Liver (tissue), 9 donors: ENCODE data around the gene SCO2. TPM values are rescaled to one million over a fixed set of nuclear protein-coding genes. Genes with fewer than 3 reads are reported as not detected.

Experiments used
- DNase-seq: peaks from one replicate; pipeline ENCODE4 v3.0.0-alpha.2; 2017; ENCODE audit warnings: low spot score
- H3K27ac ChIP-seq, 2 donors: one replicate each; pipeline ENCODE4 v1.7.0; 2013; ENCODE audit warnings: inconsistent platforms in 2 of 2, low read length in 2 of 2, control low read depth in 1 of 2, low read depth in 1 of 2, mild to moderate bottlenecking in 1 of 2
- H3K27me3 ChIP-seq, 4 donors: one replicate each; pipeline versions ENCODE4 v1.6.1 to v1.7.0; 2013; ENCODE audit warnings: low read length in 3 of 4, inconsistent platforms in 1 of 4, mild to moderate bottlenecking in 1 of 4, moderate library complexity in 1 of 4; ENCODE audit not compliant: control insufficient read depth in 4 of 4, insufficient read depth in 4 of 4
- H3K36me3 ChIP-seq, 4 donors: one replicate each; pipeline versions ENCODE4 v1.6.1 to v1.7.0; 2013; ENCODE audit warnings: low read length in 3 of 4, mild to moderate bottlenecking in 3 of 4, low read depth in 1 of 4, moderate library complexity in 1 of 4; ENCODE audit not compliant: control insufficient read depth in 4 of 4, insufficient read depth in 3 of 4
- H3K4me1 ChIP-seq, 4 donors: one replicate each; pipeline versions ENCODE4 v1.6.1 to v1.7.0; 2013; ENCODE audit warnings: low read length in 3 of 4, mild to moderate bottlenecking in 3 of 4, moderate library complexity in 1 of 4; ENCODE audit not compliant: control insufficient read depth in 4 of 4, insufficient read depth in 4 of 4
- H3K4me3 ChIP-seq, 3 donors: one replicate each; pipeline versions ENCODE4 v1.6.1 to v1.7.0; 2013; ENCODE audit warnings: low read length in 3 of 3, control low read depth in 1 of 3, low read depth in 1 of 3, mild to moderate bottlenecking in 1 of 3
- H3K9ac ChIP-seq, 2 donors: one replicate each; pipeline ENCODE4 v1.7.0; 2013; ENCODE audit warnings: low read length in 2 of 2, mild to moderate bottlenecking in 2 of 2, moderate library complexity in 2 of 2, control low read depth in 1 of 2, low read depth in 1 of 2
- H3K9me3 ChIP-seq, 4 donors: one replicate each; pipeline versions ENCODE4 v1.6.1 to v1.7.0; 2013; ENCODE audit warnings: low read length in 3 of 4; ENCODE audit not compliant: control insufficient read depth in 4 of 4
- CTCF ChIP-seq: fragments of 150-350 bp; IDR thresholded peaks from 2 replicates; pipeline ENCODE4 v1.5.1; 2017; ENCODE audit warnings: improper control_type of control experiment, low read depth, low read length; ENCODE audit not compliant: missing input control
- EGR1 ChIP-seq, 2 donors: IDR thresholded peaks; 2 replicates each; pipeline ENCODE4 v1.6.1; 2016 to 2018; ENCODE audit warnings: antibody characterized with exemption in 2 of 2, low read depth in 2 of 2
- FOXA1 ChIP-seq: IDR thresholded peaks from 2 replicates; pipeline ENCODE4 v1.6.1; 2016; ENCODE audit warnings: antibody characterized with exemption
- FOXA2 ChIP-seq: IDR thresholded peaks from 2 replicates; pipeline ENCODE4 v1.6.1; 2016; ENCODE audit warnings: antibody characterized with exemption
- GABPA ChIP-seq, 2 donors: IDR thresholded peaks in 1 of 2; conservative IDR thresholded peaks in 1 of 2; 2 replicates each; pipeline ENCODE4 v1.6.1; 2016; ENCODE audit warnings: antibody characterized with exemption in 2 of 2, mild to moderate bottlenecking in 1 of 2, moderate library complexity in 1 of 2
- HNF4A ChIP-seq, 2 donors: conservative IDR thresholded peaks; 2 replicates each; pipeline ENCODE4 v1.6.1; 2016; ENCODE audit warnings: antibody characterized with exemption in 2 of 2, mild to moderate bottlenecking in 2 of 2
- HNF4G ChIP-seq: IDR thresholded peaks from 2 replicates; pipeline ENCODE4 v1.6.1; 2016; ENCODE audit warnings: antibody characterized with exemption
- JUND ChIP-seq, 2 donors: IDR thresholded peaks; 2 replicates each; pipeline ENCODE4 v1.6.1; 2016; ENCODE audit warnings: antibody characterized with exemption in 2 of 2
- NR2F2 ChIP-seq: IDR thresholded peaks from 2 replicates; pipeline ENCODE4 v1.6.1; 2016; ENCODE audit warnings: antibody characterized with exemption
- RAD21 ChIP-seq, 2 donors: IDR thresholded peaks; 2 replicates each; pipeline ENCODE4 v1.6.1; 2016; ENCODE audit warnings: antibody characterized with exemption in 2 of 2, mild to moderate bottlenecking in 2 of 2
- REST ChIP-seq: IDR thresholded peaks from 2 replicates; pipeline ENCODE4 v1.6.1; 2016; ENCODE audit warnings: antibody characterized with exemption, mild to moderate bottlenecking
- RXRA ChIP-seq, 2 donors: IDR thresholded peaks; 2 replicates each; pipeline ENCODE4 v1.6.1; 2017 to 2018; ENCODE audit warnings: antibody characterized with exemption in 2 of 2, mild to moderate bottlenecking in 1 of 2
- SP1 ChIP-seq: IDR thresholded peaks from 2 replicates; pipeline ENCODE4 v1.6.1; 2018; ENCODE audit warnings: antibody characterized with exemption, mild to moderate bottlenecking
- TAF1 ChIP-seq: conservative IDR thresholded peaks from 2 replicates; pipeline ENCODE4 v1.6.1; 2016; ENCODE audit warnings: antibody characterized with exemption, mild to moderate bottlenecking
- YY1 ChIP-seq: IDR thresholded peaks from 2 replicates; pipeline ENCODE4 v1.6.1; 2016; ENCODE audit warnings: antibody characterized with exemption, mild to moderate bottlenecking
- ZBTB33 ChIP-seq: IDR thresholded peaks from 2 replicates; pipeline ENCODE4 v1.6.1; 2016; ENCODE audit warnings: antibody characterized with exemption
- WGBS: extraction: QIAGEN DNeasy Blood & Tissue Kit; methylation state at CpG from one replicate; pipeline ENCODE4 v1.1.7; 2013; 5-methylcytosine and 5-hydroxymethylcytosine counted together
- polyA plus RNA-seq, 2 donors: library from polyadenylated mRNA; stranded (reverse) in 1 of 2; unstranded in 1 of 2; fragments of 200-250 nt in 1 of 2; fragments of >200 nt in 1 of 2; fragmentation: Nextera tagmentation in 1 of 2; extraction: Ambion mirVana in 1 of 2; gene quantifications; one replicate each; pipeline versions ENCODE4 v1.2.1 to v1.2.3, GENCODE V29; 2013 to 2015
- total RNA-seq, 2 donors: library from RNA; depleted of rRNA; stranded (reverse); fragments of >200 nt; gene quantifications; one replicate each; pipeline ENCODE4 v1.2.3, GENCODE V29; 2014
- TF ChIP-seq, protein P1 (sequence below): IDR thresholded peaks from 2 replicates; pipeline ENCODE4 v1.6.1; 2016; ENCODE audit warnings: antibody characterized with exemption
- TF ChIP-seq, protein P2 (sequence below): IDR thresholded peaks from 2 replicates; pipeline ENCODE4 v1.6.1; 2016; ENCODE audit warnings: antibody characterized with exemption
- donor health status: healthy.
- donor health status: healthy.
- donor health status: healthy.
- donor health status: healthy.
- donor health status: healthy.

SCO2 gene
- total and polyA plus RNA-seq, 4 donors, result 1.4 to 2.9 (median 1.8) TPM

- no peak for TF ChIP-seq ZBTB33
- no peak for TF ChIP-seq JUND (IDR thresholded peaks at IDR 0.05)
- TF ChIP-seq CTCF, result no peak
Measured at GRCh38 chr22:50530580-50530876, 5.1 kb upstream of the SCO2 start (continued).

GRCh38 chr22:50529897-50530579 lies 4.6 kb upstream of the SCO2 start, which contains the start of gene TYMP:
TSS of gene TYMP (minus strand) at chr22:50530012. CDS start at chr22:50529709, 303 bp downstream.
- Histone ChIP-seq H3K4me1 (peaks cover 4 to 45% (median 24%) of the 10 kb centered on the region in 4 donors), H3K9ac (peak within 1 kb of the TSS; percentile 71 to 76), H3K9me3 (no peaks in the 10 kb centered on the region), H3K4me3 (peak within 1 kb of the TSS; percentile 62 to 93 (median 90)), H3K27me3 (no peaks in the 10 kb centered on the region), H3K27ac (peak within 1 kb of the TSS; percentile 92 to 98), H3K36me3 (no peaks in the 10 kb centered on the region)
- TF ChIP-seq FOXA1 (no peak), CTCF (no peak), ZBTB33 (no peak), JUND (IDR thresholded peaks at IDR 0.05) (no peak), REST (no peak), NR2F2 (no peak), SP1 (no peak), RXRA (IDR thresholded peaks at IDR 0.05) (peak in 1 of 2 donors; percentile 50), EGR1 (IDR thresholded peaks at IDR 0.05; ENCODE audit: low read depth in 2 of 2) (peak in 1 of 2 donors; percentile 3), HNF4G (no peak), RAD21 (IDR thresholded peaks at IDR 0.05) (no peak), GABPA (IDR thresholded peaks at IDR 0.05 in 1 of 2, conservative IDR thresholded peaks at IDR 0.05 in 1 of 2) (no peak), FOXA2 (no peak), HNF4A (conservative IDR thresholded peaks at IDR 0.05) (no peak), TAF1 (no peak), YY1 (no peak)
- TF ChIP-seq, protein P1, sequence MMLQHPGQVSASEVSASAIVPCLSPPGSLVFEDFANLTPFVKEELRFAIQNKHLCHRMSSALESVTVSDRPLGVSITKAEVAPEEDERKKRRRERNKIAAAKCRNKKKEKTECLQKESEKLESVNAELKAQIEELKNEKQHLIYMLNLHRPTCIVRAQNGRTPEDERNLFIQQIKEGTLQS, result no peak
- TF ChIP-seq, protein P2, sequence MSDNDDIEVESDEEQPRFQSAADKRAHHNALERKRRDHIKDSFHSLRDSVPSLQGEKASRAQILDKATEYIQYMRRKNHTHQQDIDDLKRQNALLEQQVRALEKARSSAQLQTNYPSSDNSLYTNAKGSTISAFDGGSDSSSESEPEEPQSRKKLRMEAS, result peak; percentile 55
- DNase-seq, result peak; percentile 71
- WGBS, result under 1% methylated on average over 92 of the region's 92 CpGs
